ENCODE measurements around the gene CHD9NB. TPM values are rescaled to one million over a fixed set of nuclear protein-coding genes. Genes with fewer than 3 reads are reported as not detected.

Gene CHD9NB
- total and polyA plus RNA-seq, 9 of the 15 experiments (the other 6 are each of a cell fraction or from before 2014, with no cell fraction given): 0.06 to 0.10 (median 0.07) TPM; not detected in 6

- TF ChIP-seq, protein P1, sequence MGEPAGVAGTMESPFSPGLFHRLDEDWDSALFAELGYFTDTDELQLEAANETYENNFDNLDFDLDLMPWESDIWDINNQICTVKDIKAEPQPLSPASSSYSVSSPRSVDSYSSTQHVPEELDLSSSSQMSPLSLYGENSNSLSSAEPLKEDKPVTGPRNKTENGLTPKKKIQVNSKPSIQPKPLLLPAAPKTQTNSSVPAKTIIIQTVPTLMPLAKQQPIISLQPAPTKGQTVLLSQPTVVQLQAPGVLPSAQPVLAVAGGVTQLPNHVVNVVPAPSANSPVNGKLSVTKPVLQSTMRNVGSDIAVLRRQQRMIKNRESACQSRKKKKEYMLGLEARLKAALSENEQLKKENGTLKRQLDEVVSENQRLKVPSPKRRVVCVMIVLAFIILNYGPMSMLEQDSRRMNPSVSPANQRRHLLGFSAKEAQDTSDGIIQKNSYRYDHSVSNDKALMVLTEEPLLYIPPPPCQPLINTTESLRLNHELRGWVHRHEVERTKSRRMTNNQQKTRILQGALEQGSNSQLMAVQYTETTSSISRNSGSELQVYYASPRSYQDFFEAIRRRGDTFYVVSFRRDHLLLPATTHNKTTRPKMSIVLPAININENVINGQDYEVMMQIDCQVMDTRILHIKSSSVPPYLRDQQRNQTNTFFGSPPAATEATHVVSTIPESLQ (CRISPR knock-in tag; IDR thresholded peaks at IDR 0.05): no peak
- TF ChIP-seq ZNF224 (CRISPR knock-in tag; IDR thresholded peaks at IDR 0.05) (no peak), HDAC8 (tag; IDR thresholded peaks at IDR 0.05) (no peak), CBX1 (IDR thresholded peaks at IDR 0.05; ENCODE audit: low read depth) (no peak), ZNF717 (CRISPR knock-in tag; IDR thresholded peaks at IDR 0.05) (no peak), ETS2 (tag; IDR thresholded peaks at IDR 0.05; ENCODE audit: borderline replicate concordance, poor library complexity, severe bottlenecking) (no peak), SMC3 (conservative IDR thresholded peaks at IDR 0.05; ENCODE audit: insufficient read depth, low read depth, low read length) (no peak), ZNF217 (CRISPR knock-in tag; IDR thresholded peaks at IDR 0.05) (no peak), RCOR1 (IDR thresholded peaks at IDR 0.05; ENCODE audit: borderline replicate concordance in 1 of 2, low read depth in 2 of 2, low read length in 2 of 2) (peak in 1 of 2 experiments; percentile 7; a peak in 1 of 4 replicates), TCF3 (CRISPR knock-in tag; IDR thresholded peaks at IDR 0.05) (no peak), HMGN3 (IDR thresholded peaks at IDR 0.05; ENCODE audit: borderline replicate concordance, extremely low read depth, insufficient read length, low read depth, low read length) (no peak), ZSCAN32 (CRISPR knock-in tag; IDR thresholded peaks at IDR 0.05) (no peak), POLR3A (IDR thresholded peaks at IDR 0.05; ENCODE audit: borderline replicate concordance, extremely low read depth, insufficient read depth, insufficient read length) (no peak), MTA3 (IDR thresholded peaks at IDR 0.05; ENCODE audit: borderline replicate concordance) (0 out of 2 replicates have a peak, but pooled peaks have one; percentile 21), YBX1 (IDR thresholded peaks at IDR 0.05) (no peak), POLR2G (IDR thresholded peaks at IDR 0.05; ENCODE audit: low read depth, low read length) (no peak), TGIF2 (CRISPR knock-in tag; IDR thresholded peaks at IDR 0.05) (no peak), AFF1 (IDR thresholded peaks at IDR 0.05; ENCODE audit: low read depth in 1 of 2, partially characterized antibody in 2 of 2) (no peak), ZBED1 (IDR thresholded peaks at IDR 0.05) (no peak), ZNF408 (CRISPR knock-in tag; IDR thresholded peaks at IDR 0.05; ENCODE audit: low read depth) (no peak), PKNOX1 (IDR thresholded peaks at IDR 0.05) (peak; percentile 53; the same call in 1 of the 2 replicates), ELF4 (CRISPR knock-in tag; IDR thresholded peaks at IDR 0.05) (no peak)
These were observed 26.2 kb upstream of the CHD9NB start (continued) for GRCh38 chr16:53078765-53079485.

All from K562 (cell line).